Measurements from ENCODE around the gene SEMA4D. TPM values are rescaled to one million over a fixed set of nuclear protein-coding genes. Genes with fewer than 3 reads are reported as not detected.

The SEMA4D gene
- total RNA-seq, 4 donors from 2014 or later: 37.3 to 50.1 (median 42.6) TPM

GRCh38 chr9:89543111-89543510 lies 45.2 kb upstream of the SEMA4D start:
- H3K4me1 ChIP-seq: peaks cover 23% of the 10 kb centered on the region
- H3K4me3 ChIP-seq: no peak overlapping the region
- no peaks in the 10 kb centered on the region for H3K27me3 ChIP-seq
- H3K36me3 ChIP-seq: no peaks in the 10 kb centered on the region
- H3K27ac ChIP-seq: no peak overlapping the region
- no peaks in the 10 kb centered on the region for H3K9me3 ChIP-seq
- 53% methylated on average over 9 of the region's 9 CpGs for WGBS
- TF ChIP-seq EP300 (IDR thresholded peaks at IDR 0.05) (no peak), POLR2AphosphoS5 (IDR thresholded peaks at IDR 0.05) (no peak), POLR2A (IDR thresholded peaks at IDR 0.05) (no peak)
- TF ChIP-seq, protein P1, sequence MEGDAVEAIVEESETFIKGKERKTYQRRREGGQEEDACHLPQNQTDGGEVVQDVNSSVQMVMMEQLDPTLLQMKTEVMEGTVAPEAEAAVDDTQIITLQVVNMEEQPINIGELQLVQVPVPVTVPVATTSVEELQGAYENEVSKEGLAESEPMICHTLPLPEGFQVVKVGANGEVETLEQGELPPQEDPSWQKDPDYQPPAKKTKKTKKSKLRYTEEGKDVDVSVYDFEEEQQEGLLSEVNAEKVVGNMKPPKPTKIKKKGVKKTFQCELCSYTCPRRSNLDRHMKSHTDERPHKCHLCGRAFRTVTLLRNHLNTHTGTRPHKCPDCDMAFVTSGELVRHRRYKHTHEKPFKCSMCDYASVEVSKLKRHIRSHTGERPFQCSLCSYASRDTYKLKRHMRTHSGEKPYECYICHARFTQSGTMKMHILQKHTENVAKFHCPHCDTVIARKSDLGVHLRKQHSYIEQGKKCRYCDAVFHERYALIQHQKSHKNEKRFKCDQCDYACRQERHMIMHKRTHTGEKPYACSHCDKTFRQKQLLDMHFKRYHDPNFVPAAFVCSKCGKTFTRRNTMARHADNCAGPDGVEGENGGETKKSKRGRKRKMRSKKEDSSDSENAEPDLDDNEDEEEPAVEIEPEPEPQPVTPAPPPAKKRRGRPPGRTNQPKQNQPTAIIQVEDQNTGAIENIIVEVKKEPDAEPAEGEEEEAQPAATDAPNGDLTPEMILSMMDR (IDR thresholded peaks at IDR 0.05): no peak
- peak in 1 of 2 donors; percentile 45 for DNase-seq (ENCODE audit: low spot score in 2 of 2)

DNA sequence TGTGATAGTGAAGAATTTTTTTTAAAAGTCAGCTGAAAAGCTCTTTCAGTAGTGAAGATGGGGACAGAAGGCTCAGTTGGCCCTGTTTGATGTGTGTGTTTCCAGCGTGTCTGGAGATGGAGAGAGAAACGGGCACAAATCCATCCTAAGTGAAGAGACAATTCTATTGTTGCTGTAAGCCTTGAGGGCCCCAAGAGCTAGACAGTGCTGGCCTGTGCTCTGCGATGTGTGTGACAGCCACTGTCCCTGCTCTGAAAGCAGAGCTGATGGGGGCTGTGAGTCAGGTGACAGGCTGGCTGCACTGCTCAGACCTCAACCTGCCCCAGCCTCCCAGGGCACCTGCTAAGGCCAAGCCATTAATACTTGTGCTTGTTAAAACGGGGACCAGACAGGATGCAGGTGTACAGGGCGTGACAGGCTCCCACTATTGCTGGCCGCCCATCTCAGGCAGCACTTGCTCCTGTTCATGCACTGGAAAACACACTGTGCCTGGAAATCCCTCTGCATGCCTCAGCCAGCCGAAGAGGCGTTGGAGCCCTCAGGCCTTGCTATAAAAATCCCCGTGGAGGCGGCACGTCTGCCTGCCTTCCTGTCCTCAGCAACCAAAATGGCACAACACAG lies 44.6 kb upstream of the SEMA4D start:
- TF ChIP-seq, protein P1 (IDR thresholded peaks at IDR 0.05): no peak
- no peak for TF ChIP-seq EP300 (IDR thresholded peaks at IDR 0.05)
- no peak for TF ChIP-seq POLR2A (IDR thresholded peaks at IDR 0.05)
- TF ChIP-seq POLR2AphosphoS5 (IDR thresholded peaks at IDR 0.05): no peak
- Histone ChIP-seq H3K27me3 (no peaks in the 10 kb centered on the region), H3K9me3 (no peaks in the 10 kb centered on the region), H3K27ac (no peak overlapping the region), H3K4me1 (peaks cover 23% of the 10 kb centered on the region), H3K36me3 (no peaks in the 10 kb centered on the region), H3K4me3 (no peak overlapping the region)
- peak in 1 of 2 donors; percentile 60 for DNase-seq (ENCODE audit: low spot score in 2 of 2)
- WGBS: 46% methylated on average over 10 of the region's 11 CpGs

DNA sequence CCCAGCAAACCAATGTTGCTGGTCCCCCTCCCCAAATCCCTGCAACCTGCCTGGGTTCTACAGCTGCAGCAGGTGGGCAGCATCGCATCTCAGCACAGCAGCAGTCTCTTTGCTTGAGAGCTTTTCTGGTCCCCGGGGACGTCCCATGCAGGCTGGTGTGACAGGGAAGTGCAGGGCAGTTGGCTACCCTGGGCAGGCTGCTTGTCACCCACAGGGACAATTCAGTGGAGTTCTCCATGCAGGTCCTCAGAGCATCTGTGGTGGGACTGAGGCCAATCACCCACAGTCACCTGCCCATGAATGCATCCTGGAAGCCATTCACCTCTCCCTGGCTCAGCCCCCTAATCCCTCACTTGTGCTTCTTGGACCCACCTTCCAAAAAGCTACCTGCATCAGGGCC lies 43.9 kb upstream of the SEMA4D start:
- Histone ChIP-seq H3K4me1 (peaks cover 23% of the 10 kb centered on the region), H3K27ac (no peak overlapping the region), H3K4me3 (no peak overlapping the region), H3K27me3 (no peaks in the 10 kb centered on the region), H3K9me3 (no peaks in the 10 kb centered on the region), H3K36me3 (no peaks in the 10 kb centered on the region)
- 90% methylated on average over 3 of the region's 3 CpGs for WGBS
- DNase-seq (ENCODE audit: low spot score in 2 of 2): no peak
- no peak for TF ChIP-seq POLR2A (IDR thresholded peaks at IDR 0.05)

DNA sequence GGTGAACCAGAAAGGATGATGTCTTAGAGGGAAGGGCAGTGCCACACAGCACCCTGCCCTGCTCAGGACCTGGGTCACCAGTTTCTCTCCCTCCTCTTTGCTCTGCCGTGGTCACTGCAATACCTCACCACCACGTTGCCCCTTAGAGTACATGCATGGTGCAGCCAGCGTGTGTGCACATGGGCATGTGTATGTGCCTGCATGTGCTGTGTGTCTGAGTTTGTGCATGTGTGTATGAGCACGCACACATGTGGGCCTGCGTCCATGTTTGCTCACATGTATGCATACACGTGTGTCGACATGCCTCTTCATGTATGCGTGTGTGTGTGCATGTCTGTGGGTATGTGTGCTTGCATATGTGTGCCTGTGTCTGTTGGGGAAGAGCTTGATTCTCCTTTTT lies 41.5 kb upstream of the SEMA4D start:
- Histone ChIP-seq H3K4me3 (no peak overlapping the region), H3K36me3 (no peaks in the 10 kb centered on the region), H3K4me1 (peaks cover 23% of the 10 kb centered on the region), H3K27ac (no peak overlapping the region), H3K9me3 (no peaks in the 10 kb centered on the region), H3K27me3 (no peaks in the 10 kb centered on the region)
- DNase-seq (ENCODE audit: low spot score in 2 of 2): no peak
- WGBS: 93% methylated on average over 2 of the region's 8 CpGs
- no peak for TF ChIP-seq EP300 (IDR thresholded peaks at IDR 0.05)
- TF ChIP-seq, protein P1 (IDR thresholded peaks at IDR 0.05): no peak
- no peak for TF ChIP-seq POLR2AphosphoS5 (IDR thresholded peaks at IDR 0.05)
- TF ChIP-seq POLR2A (IDR thresholded peaks at IDR 0.05): no peak

DNA sequence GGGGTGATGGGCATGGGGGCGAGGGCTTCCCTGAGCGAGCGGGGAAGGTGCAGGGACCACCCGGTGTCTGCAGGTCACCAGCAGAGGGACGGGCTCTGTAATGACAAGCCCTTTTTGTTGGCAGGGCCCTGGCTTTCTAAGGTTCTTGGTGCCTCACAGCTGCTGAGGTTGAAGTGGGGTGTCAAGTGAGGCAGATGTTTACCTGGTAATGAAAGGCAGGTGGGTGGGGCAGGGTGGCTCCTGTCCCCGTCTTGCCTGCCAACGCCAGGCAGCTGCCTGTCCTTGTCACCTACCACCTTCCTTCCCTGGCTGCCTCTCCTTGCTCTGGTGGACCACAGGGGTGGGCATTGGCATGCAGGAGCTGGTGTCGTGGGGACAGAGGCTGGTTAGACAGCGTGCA lies 41.0 kb upstream of the SEMA4D start:
- H3K27me3 ChIP-seq: no peaks in the 10 kb centered on the region
- no peak overlapping the region for H3K27ac ChIP-seq
- no peak for TF ChIP-seq POLR2A (IDR thresholded peaks at IDR 0.05)
- TF ChIP-seq, protein P1 (IDR thresholded peaks at IDR 0.05): no peak
- peaks cover 21% of the 10 kb centered on the region for H3K4me1 ChIP-seq
- WGBS: 84% methylated on average over 7 of the region's 9 CpGs
- no peak for DNase-seq (ENCODE audit: low spot score in 2 of 2)
- H3K36me3 ChIP-seq: no peaks in the 10 kb centered on the region
- H3K4me3 ChIP-seq: no peak overlapping the region
- H3K9me3 ChIP-seq: no peaks in the 10 kb centered on the region

DNA sequence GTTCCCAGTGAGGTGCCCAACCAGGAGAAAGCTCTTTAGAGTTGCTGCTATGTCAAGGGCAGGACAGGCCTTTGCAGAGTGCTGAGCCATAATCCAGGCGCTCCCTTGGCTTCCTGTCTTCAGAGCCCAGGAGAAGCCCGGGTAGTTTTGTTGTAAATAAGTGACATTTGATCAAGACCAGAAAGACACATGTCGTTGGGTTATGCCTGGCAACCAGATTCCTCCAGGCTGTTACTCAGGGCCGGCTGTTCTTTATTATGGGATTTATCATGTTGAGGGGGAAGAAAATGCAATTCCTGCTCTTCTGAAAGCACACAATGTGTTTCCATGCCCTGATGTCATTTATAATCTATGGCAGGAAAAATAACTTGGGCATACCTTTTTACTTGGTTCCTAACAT lies 39.3 kb upstream of the SEMA4D start:
- H3K27me3 ChIP-seq: no peaks in the 10 kb centered on the region
- 84% methylated on average over 4 of the region's 4 CpGs for WGBS
- no peaks in the 10 kb centered on the region for H3K9me3 ChIP-seq
- H3K4me1 ChIP-seq: peaks cover 7% of the 10 kb centered on the region
- no peak for DNase-seq (ENCODE audit: low spot score in 2 of 2)
- no peak for TF ChIP-seq POLR2A (IDR thresholded peaks at IDR 0.05)
- TF ChIP-seq POLR2AphosphoS5 (IDR thresholded peaks at IDR 0.05): no peak
- TF ChIP-seq EP300 (IDR thresholded peaks at IDR 0.05): no peak
- H3K4me3 ChIP-seq: no peak overlapping the region
- H3K36me3 ChIP-seq: no peaks in the 10 kb centered on the region
- H3K27ac ChIP-seq: no peak overlapping the region
